Stomach (tissue), 9 donors: Measurements from ENCODE around the gene ZNF646. TPM values are rescaled to one million over a fixed set of nuclear protein-coding genes. Genes with fewer than 3 reads are reported as not detected.

ENCODE experiments used
- DNase-seq, 2 donors: peaks; one replicate each; pipeline versions ENCODE4 v3.0.0 to v3.0.0-alpha.2; 2013 to 2019
- H3K27ac ChIP-seq, 5 donors: fragments of 200-600 bp in 4 of 5; sonication (generic) in 4 of 5; one replicate each; pipeline ENCODE4 v1.5.1; 2013 to 2019; ENCODE audit warnings: mild to moderate bottlenecking in 1 of 5, moderate library complexity in 1 of 5
- H3K27me3 ChIP-seq, 3 donors: fragments of 200-600 bp; sonication (generic); one replicate each; pipeline ENCODE4 v1.5.1; 2017 to 2019; ENCODE audit warnings: mixed run types in 1 of 3
- H3K36me3 ChIP-seq, 4 donors: fragments of 200-600 bp; sonication (generic); 1 replicate in 3 of 4; 2 replicates in 1 of 4; pipeline ENCODE4 v1.5.1; 2016 to 2019
- H3K4me1 ChIP-seq, 4 donors: fragments of 200-600 bp; sonication (generic); one replicate each; pipeline ENCODE4 v1.5.1; 2016 to 2019
- H3K4me3 ChIP-seq, 4 donors: fragments of 200-600 bp; sonication (generic) in 3 of 4; one replicate each; pipeline ENCODE4 v1.5.1; 2016 to 2019; ENCODE audit warnings: mild to moderate bottlenecking in 1 of 4
- H3K9me3 ChIP-seq, 4 donors: fragments of 200-600 bp; sonication (generic); one replicate each; pipeline ENCODE4 v1.5.1; 2016 to 2019
- EP300 ChIP-seq: sonication (generic); formaldehyde crosslinking; IDR thresholded peaks from one replicate; pipeline ENCODE4 v1.6.1; 2017; ENCODE audit warnings: antibody characterized with exemption
- POLR2A ChIP-seq, 4 donors: fragments of 450-650 bp; IDR thresholded peaks; one replicate each; pipeline ENCODE4 v1.6.1; 2016; ENCODE audit warnings: antibody characterized with exemption in 4 of 4, control low read depth in 2 of 4, mild to moderate bottlenecking in 1 of 4, moderate library complexity in 1 of 4
- POLR2AphosphoS5 ChIP-seq, 3 donors: sonication (generic); formaldehyde crosslinking; IDR thresholded peaks; one replicate each; pipeline ENCODE4 v1.6.1; 2016; ENCODE audit warnings: antibody characterized with exemption in 3 of 3
- WGBS, 5 donors: extraction: QIAGEN DNeasy Blood & Tissue Kit in 3 of 5; methylation state at CpG; one replicate each; pipeline versions ENCODE4 v1.1.5 to v1.1.7; 2013 to 2018; 5-methylcytosine and 5-hydroxymethylcytosine counted together
- intact Hi-C: fragments of 100-400 bp; cut with DNase I; formaldehyde crosslinking; loops from one replicate; pipeline ENCODE4 v1.15.1; 2023; ENCODE audit warnings: low total_unique reads
- polyA plus RNA-seq, 3 donors: library from polyadenylated mRNA; stranded (reverse); fragments of 200-250 nt; gene quantifications; one replicate each; pipeline ENCODE4 v1.2.3, GENCODE V29; 2013
- total RNA-seq, 5 donors: library from RNA; depleted of rRNA; stranded (reverse); fragments of >200 nt; gene quantifications; one replicate each; pipeline versions ENCODE4 v1.1.0 to v1.2.3, GENCODE V29; 2014 to 2016
- TF ChIP-seq, protein P1 (sequence below), 7 experiments: fragments of 450-650 bp in 4 of 7; fragments of 200-600 bp in 3 of 7; sonication (generic) in 3 of 7; IDR thresholded peaks; one replicate each; pipeline ENCODE4 v1.5.1; 2016 to 2019; ENCODE audit warnings: antibody characterized with exemption in 7 of 7, control low read depth in 2 of 7, mild to moderate bottlenecking in 1 of 7
- donor health status: healthy with polysubstance abuse.
- donor health status: Bipolar disorder and iron deficiency.
- donor health status: healthy.

The ZNF646 gene
- total and polyA plus RNA-seq, 8 donors = 2.1 to 13.4 (median 7.7) TPM

GRCh38 chr16:31074814-31075183 lies 577 bp downstream of the ZNF646 start:
- Histone ChIP-seq H3K9me3 (no peaks in the 10 kb centered on the region), H3K27me3 (no peaks in the 10 kb centered on the region), H3K36me3 (peaks cover 37 to 39% (median 38%) of the 10 kb centered on the region in 4 donors), H3K4me1 (peaks cover 22 to 57% (median 37%) of the 10 kb centered on the region in 4 donors), H3K27ac (peak overlapping the region; percentile 86 to 99 (median 97)), H3K4me3 (peak overlapping the region; percentile 92 to 98 (median 94))
- TF ChIP-seq EP300 (no peak), POLR2A (IDR thresholded peaks at IDR 0.05) (no peak), POLR2AphosphoS5 (IDR thresholded peaks at IDR 0.05) (no peak)
- TF ChIP-seq, protein P1, sequence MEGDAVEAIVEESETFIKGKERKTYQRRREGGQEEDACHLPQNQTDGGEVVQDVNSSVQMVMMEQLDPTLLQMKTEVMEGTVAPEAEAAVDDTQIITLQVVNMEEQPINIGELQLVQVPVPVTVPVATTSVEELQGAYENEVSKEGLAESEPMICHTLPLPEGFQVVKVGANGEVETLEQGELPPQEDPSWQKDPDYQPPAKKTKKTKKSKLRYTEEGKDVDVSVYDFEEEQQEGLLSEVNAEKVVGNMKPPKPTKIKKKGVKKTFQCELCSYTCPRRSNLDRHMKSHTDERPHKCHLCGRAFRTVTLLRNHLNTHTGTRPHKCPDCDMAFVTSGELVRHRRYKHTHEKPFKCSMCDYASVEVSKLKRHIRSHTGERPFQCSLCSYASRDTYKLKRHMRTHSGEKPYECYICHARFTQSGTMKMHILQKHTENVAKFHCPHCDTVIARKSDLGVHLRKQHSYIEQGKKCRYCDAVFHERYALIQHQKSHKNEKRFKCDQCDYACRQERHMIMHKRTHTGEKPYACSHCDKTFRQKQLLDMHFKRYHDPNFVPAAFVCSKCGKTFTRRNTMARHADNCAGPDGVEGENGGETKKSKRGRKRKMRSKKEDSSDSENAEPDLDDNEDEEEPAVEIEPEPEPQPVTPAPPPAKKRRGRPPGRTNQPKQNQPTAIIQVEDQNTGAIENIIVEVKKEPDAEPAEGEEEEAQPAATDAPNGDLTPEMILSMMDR (IDR thresholded peaks at IDR 0.05) = no peak
- no peak for DNase-seq
- 0 to 3% (median 1%) methylated on average over 7 of the region's 7 CpGs for WGBS, 5 donors
- intact Hi-C loops = no loop called here

DNA sequence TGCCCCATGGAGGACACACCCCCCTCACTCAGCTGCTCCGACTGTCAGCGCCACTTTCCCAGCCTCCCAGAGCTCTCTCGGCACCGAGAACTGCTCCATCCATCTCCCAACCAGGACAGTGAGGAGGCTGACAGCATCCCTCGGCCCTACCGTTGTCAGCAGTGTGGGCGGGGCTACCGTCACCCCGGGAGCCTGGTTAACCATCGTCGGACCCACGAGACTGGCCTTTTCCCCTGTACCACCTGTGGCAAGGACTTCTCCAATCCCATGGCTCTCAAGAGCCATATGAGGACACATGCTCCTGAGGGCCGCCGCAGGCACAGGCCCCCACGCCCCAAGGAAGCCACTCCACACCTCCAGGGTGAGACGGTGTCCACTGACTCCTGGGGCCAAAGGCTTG lies 2.1 kb downstream of the ZNF646 start:
- no peak for DNase-seq
- no peak for TF ChIP-seq EP300
- TF ChIP-seq POLR2AphosphoS5 (IDR thresholded peaks at IDR 0.05) = no peak
- no peak for TF ChIP-seq POLR2A (IDR thresholded peaks at IDR 0.05)
- TF ChIP-seq, protein P1 (IDR thresholded peaks at IDR 0.05) = no peak
- H3K27ac ChIP-seq = no peak overlapping the region
- H3K27me3 ChIP-seq = no peaks in the 10 kb centered on the region
- peaks cover 22 to 59% (median 41%) of the 10 kb centered on the region in 4 donors for H3K4me1 ChIP-seq
- no peaks in the 10 kb centered on the region for H3K9me3 ChIP-seq
- no peak overlapping the region for H3K4me3 ChIP-seq
- 63 to 80% (median 74%) methylated on average over 12 to 16 of the region's 16 CpGs for WGBS, 5 donors
- intact Hi-C loops = no loop called here
- peaks cover 53 to 54% (median 53%) of the 10 kb centered on the region in 4 donors for H3K36me3 ChIP-seq

DNA sequence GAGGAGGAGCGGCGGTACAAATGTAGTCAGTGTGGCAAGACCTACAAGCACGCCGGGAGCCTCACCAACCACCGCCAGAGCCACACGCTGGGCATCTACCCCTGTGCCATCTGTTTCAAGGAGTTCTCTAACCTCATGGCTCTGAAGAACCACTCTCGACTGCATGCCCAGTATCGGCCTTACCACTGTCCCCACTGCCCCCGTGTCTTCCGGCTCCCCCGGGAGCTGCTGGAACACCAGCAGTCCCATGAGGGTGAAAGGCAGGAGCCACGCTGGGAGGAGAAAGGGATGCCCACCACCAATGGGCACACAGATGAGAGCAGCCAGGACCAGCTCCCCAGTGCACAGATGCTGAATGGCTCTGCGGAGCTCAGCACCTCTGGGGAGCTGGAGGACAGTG lies 2.8 kb downstream of the ZNF646 start:
- no peaks in the 10 kb centered on the region for H3K27me3 ChIP-seq
- TF ChIP-seq POLR2AphosphoS5 (IDR thresholded peaks at IDR 0.05) (no peak), POLR2A (IDR thresholded peaks at IDR 0.05) (no peak), EP300 (no peak)
- TF ChIP-seq, protein P1 (IDR thresholded peaks at IDR 0.05) = no peak
- 94 to 99% (median 97%) methylated on average over 12 to 13 of the region's 13 CpGs for WGBS, 5 donors
- DNase-seq = no peak
- H3K36me3 ChIP-seq = peaks cover 54 to 61% (median 60%) of the 10 kb centered on the region in 4 donors
- no peak overlapping the region for H3K27ac ChIP-seq
- H3K9me3 ChIP-seq = no peaks in the 10 kb centered on the region
- intact Hi-C loops = no loop called here
- no peak overlapping the region for H3K4me3 ChIP-seq
- peaks cover 20 to 59% (median 41%) of the 10 kb centered on the region in 4 donors for H3K4me1 ChIP-seq

GRCh38 chr16:31077592-31078396 lies 3.6 kb downstream of the ZNF646 start:
- peaks cover 54 to 69% (median 68%) of the 10 kb centered on the region in 4 donors for H3K36me3 ChIP-seq
- intact Hi-C loops = no loop called here
- H3K4me1 ChIP-seq = peaks cover 12 to 59% (median 39%) of the 10 kb centered on the region in 4 donors
- no peak for TF ChIP-seq POLR2A (IDR thresholded peaks at IDR 0.05)
- no peak for TF ChIP-seq EP300
- TF ChIP-seq, protein P1 (IDR thresholded peaks at IDR 0.05) = no peak
- no peak for TF ChIP-seq POLR2AphosphoS5 (IDR thresholded peaks at IDR 0.05)
- H3K9me3 ChIP-seq = no peaks in the 10 kb centered on the region
- WGBS, 5 donors = 90 to 96% (median 95%) methylated on average over 20 to 30 of the region's 30 CpGs
- no peak overlapping the region for H3K27ac ChIP-seq
- H3K4me3 ChIP-seq = no peak overlapping the region
- no peaks in the 10 kb centered on the region for H3K27me3 ChIP-seq
- no peak for DNase-seq
